IMR-90 (cell line): Measurements from ENCODE around the gene GADD45A. TPM values are rescaled to one million over a fixed set of nuclear protein-coding genes. Genes with fewer than 3 reads are reported as not detected.
"Not testable (repeated sequence)": the region's sequence is repeated elsewhere in the genome, so short reads cannot be mapped to it uniquely, and the experiment has no call there.

Experiments used
- ATAC-seq: fragments of 200-7000 bp; cut with Tn5 transposase; 2 replicates; pipeline ENCODE4 v1.9.1; 2020; ENCODE audit warnings: low read depth, mild to moderate bottlenecking, moderate library complexity
- BruUV-seq: library from RNA; stranded (reverse); fragments of 400-500 nt; replicated peaks from 2 replicates; lab custom pipeline; 2021; lab: Mats Ljungman, UMichigan
- CTCF ChIA-PET: fragments of 300-600 bp; formaldehyde crosslinking; extraction: SDS; loops from one replicate; lab custom pipeline; 2021; ENCODE audit warnings: antibody characterized with exemption; lab: Yijun Ruan, JAX
- POLR2A ChIA-PET: fragments of 300-600 bp; sonication (Branson Sonifier 250); formaldehyde crosslinking; loops from one replicate; lab custom pipeline; 2022; ENCODE audit warnings: antibody characterized with exemption; ENCODE audit not compliant: unreplicated experiment; lab: Charles Lee
- DNase-seq: peaks from one replicate; pipeline ENCODE4 v3.0.0; 2013
- H2AFZ ChIP-seq: replicated peaks from 2 replicates; pipeline ENCODE3; 2013; ENCODE audit warnings: low read length, mild to moderate bottlenecking; ENCODE audit not compliant: poor library complexity
- H2AK5ac ChIP-seq: 2 replicates; pipeline ENCODE4 v1.6.1; 2013; ENCODE audit warnings: low read depth, low read length, inconsistent platforms
- H2AK9ac ChIP-seq: replicated peaks from 2 replicates; pipeline ENCODE3; 2013; ENCODE audit warnings: mild to moderate bottlenecking, low read depth, low read length, moderate library complexity; ENCODE audit not compliant: poor library complexity
- H2BK120ac ChIP-seq: 2 replicates; pipeline ENCODE4 v1.6.1; 2013; ENCODE audit warnings: low read depth, low read length, inconsistent platforms
- H2BK15ac ChIP-seq: 3 replicates; pipeline ENCODE4 v1.6.1; 2013; ENCODE audit warnings: low read depth, low read length, inconsistent platforms
- H2BK20ac ChIP-seq: 2 replicates; pipeline ENCODE4 v1.6.1; 2013; ENCODE audit warnings: low read depth, mild to moderate bottlenecking, inconsistent platforms, low read length, moderate library complexity
- H2BK5ac ChIP-seq: 2 replicates; pipeline ENCODE4 v1.6.1; 2013; ENCODE audit warnings: mild to moderate bottlenecking, low read depth, low read length, inconsistent platforms; ENCODE audit not compliant: poor library complexity, severe bottlenecking
- H3K14ac ChIP-seq: replicated peaks from 2 replicates; pipeline ENCODE4 v1.6.1; 2013; ENCODE audit warnings: low read depth, low read length, inconsistent platforms
- H3K18ac ChIP-seq: 2 replicates; pipeline ENCODE4 v1.6.1; 2013; ENCODE audit warnings: low read depth, low read length, control low read depth
- H3K23ac ChIP-seq: 2 replicates; pipeline ENCODE4 v1.6.1; 2013; ENCODE audit warnings: low read depth, low read length, inconsistent platforms
- H3K27ac ChIP-seq: 2 replicates; pipeline ENCODE4 v1.5.1; 2013; ENCODE audit warnings: mild to moderate bottlenecking, control low read depth, low read length; ENCODE audit not compliant: insufficient read depth
- H3K27me3 ChIP-seq: 2 replicates; pipeline ENCODE4 v1.6.1; 2013; ENCODE audit warnings: low read length; ENCODE audit not compliant: control insufficient read depth, insufficient read depth
- H3K36me3 ChIP-seq: 2 replicates; pipeline ENCODE4 v1.6.1; 2013; ENCODE audit warnings: low read length, mixed read lengths; ENCODE audit not compliant: control insufficient read depth, insufficient read depth
- H3K4ac ChIP-seq: 2 replicates; pipeline ENCODE4 v1.6.1; 2013; ENCODE audit warnings: low read depth, low read length, inconsistent platforms
- H3K4me1 ChIP-seq: 2 replicates; pipeline ENCODE4 v1.6.1; 2013; ENCODE audit warnings: low read length, mixed read lengths; ENCODE audit not compliant: control insufficient read depth, insufficient read depth
- H3K4me2 ChIP-seq: 2 replicates; pipeline ENCODE4 v1.6.1; 2013; ENCODE audit warnings: low read depth, mild to moderate bottlenecking, control low read depth, low read length, moderate library complexity
- H3K4me3 ChIP-seq: 2 replicates; pipeline ENCODE4 v1.5.1; 2013; ENCODE audit warnings: low read depth, mild to moderate bottlenecking, control low read depth, low read length, moderate library complexity; ENCODE audit not compliant: insufficient read depth
- H3K56ac ChIP-seq: 2 replicates; pipeline ENCODE4 v1.6.1; 2013; ENCODE audit warnings: low read length, inconsistent platforms; ENCODE audit not compliant: insufficient read depth; ENCODE audit errors: extremely low read depth
- H3K79me1 ChIP-seq, 2 experiments: 2 replicates each; pipeline ENCODE4 v1.6.1; 2013; ENCODE audit warnings: low read length in 2 of 2, inconsistent platforms in 1 of 2, low read depth in 1 of 2
- H3K9ac ChIP-seq: 2 replicates; pipeline ENCODE4 v1.6.1; 2013; ENCODE audit warnings: low read depth, low read length, control low read depth
- H3K9me1 ChIP-seq: 2 replicates; pipeline ENCODE4 v1.6.1; 2013; ENCODE audit warnings: low read length, inconsistent platforms; ENCODE audit not compliant: insufficient read depth
- H3K9me3 ChIP-seq: 2 replicates; pipeline ENCODE4 v1.6.1; 2013; ENCODE audit warnings: low read length; ENCODE audit not compliant: control insufficient read depth, insufficient read depth
- H4K20me1 ChIP-seq: 2 replicates; pipeline ENCODE4 v1.6.1; 2013; ENCODE audit warnings: low read length, inconsistent platforms; ENCODE audit not compliant: insufficient read depth
- H4K5ac ChIP-seq: 2 replicates; pipeline ENCODE4 v1.6.1; 2013; ENCODE audit warnings: mild to moderate bottlenecking, low read depth, low read length, control low read depth
- H4K8ac ChIP-seq, 2 experiments: 2 replicates each; pipeline ENCODE4 v1.6.1; 2013; ENCODE audit warnings: low read depth in 2 of 2, low read length in 2 of 2, control low read depth in 1 of 2, inconsistent platforms in 1 of 2
- H4K91ac ChIP-seq: 2 replicates; pipeline ENCODE4 v1.6.1; 2013; ENCODE audit warnings: low read depth, low read length, inconsistent platforms; ENCODE audit not compliant: insufficient read depth
- WGBS, 2 experiments: methylation state at CpG; one replicate each; pipeline versions ENCODE4 v1.1.5 to v1.1.7; 2013; ENCODE audit warnings: missing lambda C conversion rate in 2 of 2; ENCODE audit not compliant: insufficient read length in 1 of 2; ENCODE audit errors: extremely low coverage in 2 of 2; 5-methylcytosine and 5-hydroxymethylcytosine counted together
- dilution Hi-C: fragments of 300-500 bp; cut with HindIII; formaldehyde crosslinking; loops from one replicate; pipeline ENCODE4 v1.14.3; 2018; ENCODE audit warnings: low sequenced_read_pairs; ENCODE audit not compliant: unreplicated experiment
- in situ Hi-C: fragments of 300-500 bp; cut with MboI; formaldehyde crosslinking; loops from 3 replicates; pipeline ENCODE4 v1.14.3; 2019; ENCODE audit warnings: low sequenced_read_pairs, inconsistent platforms, mixed read lengths
- intact Hi-C: fragments of 100-400 bp; cut with micrococcal nuclease; formaldehyde crosslinking; loops from 2 replicates; pipeline ENCODE4 v1.10.0; 2022
- polyA plus RNA-seq, 3 experiments: library from polyadenylated mRNA; depleted of rRNA; stranded (reverse); fragments of >200 nt; gene quantifications; 2 replicates each; pipeline ENCODE4 v1.2.3, GENCODE V29; 2012; ENCODE audit warnings: low replicate concordance in 1 of 3
- total RNA-seq: library from RNA; depleted of rRNA; stranded (reverse); fragments of >200 nt; gene quantifications from 2 replicates; pipeline ENCODE4 v1.2.3, GENCODE V29; 2012

The GADD45A gene
- total and polyA plus RNA-seq, 2 of the 4 experiments (the other 2 are of a cell fraction): 10.9 to 114 TPM

DNA sequence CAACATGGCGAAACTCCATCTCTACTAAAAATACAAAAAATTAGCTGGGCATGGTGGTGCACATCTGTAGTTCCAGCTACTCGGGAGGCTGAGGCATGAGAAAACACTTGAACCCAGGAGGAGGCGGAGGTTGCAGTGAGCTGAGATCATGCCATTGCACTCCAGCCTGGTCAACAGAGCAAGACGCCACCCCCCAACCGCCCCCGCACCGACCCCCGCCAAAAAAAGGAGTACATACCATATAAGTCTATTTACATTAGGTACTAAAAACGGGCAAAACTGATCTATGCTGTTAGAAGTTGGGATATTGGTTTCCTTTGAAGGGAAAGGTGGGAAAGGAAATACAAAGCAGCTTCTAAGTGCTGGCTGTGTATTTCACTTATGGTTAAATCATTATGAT, 45.3 kb downstream of the GADD45A start:
- not testable (repeated sequence) for H2BK120ac ChIP-seq

More for the DNA sequence above, 45.3 kb downstream of the GADD45A start:
- CTCF ChIA-PET, H2AK9ac ChIP-seq, H3K4me1 ChIP-seq, intact Hi-C loops, H3K4me3 ChIP-seq, H3K36me3 ChIP-seq, H4K5ac ChIP-seq, H3K4me2 ChIP-seq, BruUV-seq, H3K27me3 ChIP-seq, POLR2A ChIA-PET, H3K14ac ChIP-seq, H3K9ac ChIP-seq, H4K8ac ChIP-seq, ATAC-seq, H2AK5ac ChIP-seq, DNase-seq, H3K4ac ChIP-seq, in situ Hi-C loops, H2BK5ac ChIP-seq, H4K20me1 ChIP-seq, H2BK20ac ChIP-seq, H2BK15ac ChIP-seq, dilution Hi-C loops, H3K9me3 ChIP-seq, H3K23ac ChIP-seq, H2AFZ ChIP-seq, H3K18ac ChIP-seq, H3K56ac ChIP-seq, H4K91ac ChIP-seq, H3K27ac ChIP-seq: not testable (repeated sequence)
- WGBS, 2 experiments: 100% methylated on average over 2 of the region's 9 CpGs; no CpG with 5 or more reads in 1 of the 2 experiments
- Histone ChIP-seq H3K79me1 (peaks cover 36 to 77% of the 10 kb centered on the region in 2 experiments), H3K9me1 (peaks cover 20% of the 10 kb centered on the region)
